Measurements from ENCODE around the gene EXOSC7. TPM values are rescaled to one million over a fixed set of nuclear protein-coding genes. Genes with fewer than 3 reads are reported as not detected.

The EXOSC7 gene
- total RNA-seq, 4 donors from 2014 or later: 44.2 to 70.8 (median 54.8) TPM

GRCh38 chr3:45026038-45026437 is 50.0 kb downstream of the EXOSC7 start, which contains the start of gene CLEC3B:
CLEC3B (plus strand) TSS chr3:45026303; CDS start chr3:45026363, 60 bp downstream.
- TF ChIP-seq, protein P1, sequence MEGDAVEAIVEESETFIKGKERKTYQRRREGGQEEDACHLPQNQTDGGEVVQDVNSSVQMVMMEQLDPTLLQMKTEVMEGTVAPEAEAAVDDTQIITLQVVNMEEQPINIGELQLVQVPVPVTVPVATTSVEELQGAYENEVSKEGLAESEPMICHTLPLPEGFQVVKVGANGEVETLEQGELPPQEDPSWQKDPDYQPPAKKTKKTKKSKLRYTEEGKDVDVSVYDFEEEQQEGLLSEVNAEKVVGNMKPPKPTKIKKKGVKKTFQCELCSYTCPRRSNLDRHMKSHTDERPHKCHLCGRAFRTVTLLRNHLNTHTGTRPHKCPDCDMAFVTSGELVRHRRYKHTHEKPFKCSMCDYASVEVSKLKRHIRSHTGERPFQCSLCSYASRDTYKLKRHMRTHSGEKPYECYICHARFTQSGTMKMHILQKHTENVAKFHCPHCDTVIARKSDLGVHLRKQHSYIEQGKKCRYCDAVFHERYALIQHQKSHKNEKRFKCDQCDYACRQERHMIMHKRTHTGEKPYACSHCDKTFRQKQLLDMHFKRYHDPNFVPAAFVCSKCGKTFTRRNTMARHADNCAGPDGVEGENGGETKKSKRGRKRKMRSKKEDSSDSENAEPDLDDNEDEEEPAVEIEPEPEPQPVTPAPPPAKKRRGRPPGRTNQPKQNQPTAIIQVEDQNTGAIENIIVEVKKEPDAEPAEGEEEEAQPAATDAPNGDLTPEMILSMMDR (IDR thresholded peaks at IDR 0.05; ENCODE audit: low read depth): no peak

- TF ChIP-seq, protein P1 (IDR thresholded peaks at IDR 0.05; ENCODE audit: low read depth): no peak
Measured at GRCh38 chr3:45026957-45027356, 50.9 kb downstream of the EXOSC7 start.

DNA sequence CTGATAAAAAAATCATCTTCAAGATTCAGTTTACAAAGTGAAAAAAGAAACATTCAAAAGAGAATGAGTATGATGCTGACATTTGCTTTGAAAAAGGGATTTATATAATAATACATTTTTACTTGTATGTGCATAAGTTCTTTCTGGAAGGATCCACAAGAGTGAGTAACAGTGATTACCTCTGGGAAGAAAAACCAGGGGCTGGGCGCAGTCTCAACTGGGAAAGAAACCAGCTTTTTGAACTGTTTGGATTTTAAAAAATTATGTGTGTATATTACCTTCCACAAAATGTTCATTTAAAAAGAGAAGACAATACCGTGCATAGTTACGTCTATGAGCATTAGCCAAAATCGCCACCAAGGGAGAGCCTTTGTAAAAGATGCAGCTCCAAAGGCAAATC is 51.4 kb downstream of the EXOSC7 start:
- TF ChIP-seq, protein P1 (IDR thresholded peaks at IDR 0.05; ENCODE audit: low read depth): no peak

GRCh38 chr3:45029216-45029615 is 53.2 kb downstream of the EXOSC7 start:
- TF ChIP-seq, protein P1 (IDR thresholded peaks at IDR 0.05; ENCODE audit: low read depth): no peak

- TF ChIP-seq, protein P1 (IDR thresholded peaks at IDR 0.05; ENCODE audit: low read depth): no peak
Measured at GRCh38 chr3:45029661-45030060, 53.6 kb downstream of the EXOSC7 start.

DNA sequence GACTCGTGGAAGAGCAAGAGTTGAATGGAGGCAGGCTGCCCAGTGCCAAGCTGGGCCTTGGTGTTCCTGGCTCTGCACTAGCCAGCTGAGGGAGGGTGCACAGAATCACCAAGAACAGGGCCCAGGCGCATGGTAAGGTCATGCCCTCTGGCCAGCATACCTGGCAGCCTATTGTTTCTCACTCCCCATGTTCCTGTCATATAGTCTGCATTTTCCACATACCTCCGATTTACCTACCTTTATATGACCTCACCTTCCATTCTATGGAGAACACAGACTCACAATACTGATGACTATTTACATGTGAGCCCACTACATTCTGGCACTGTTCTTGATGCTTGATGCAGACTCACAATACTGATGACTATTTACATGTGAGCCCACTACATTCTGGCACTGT is 55.5 kb downstream of the EXOSC7 start:
- TF ChIP-seq, protein P1 (IDR thresholded peaks at IDR 0.05; ENCODE audit: low read depth): no peak

DNA sequence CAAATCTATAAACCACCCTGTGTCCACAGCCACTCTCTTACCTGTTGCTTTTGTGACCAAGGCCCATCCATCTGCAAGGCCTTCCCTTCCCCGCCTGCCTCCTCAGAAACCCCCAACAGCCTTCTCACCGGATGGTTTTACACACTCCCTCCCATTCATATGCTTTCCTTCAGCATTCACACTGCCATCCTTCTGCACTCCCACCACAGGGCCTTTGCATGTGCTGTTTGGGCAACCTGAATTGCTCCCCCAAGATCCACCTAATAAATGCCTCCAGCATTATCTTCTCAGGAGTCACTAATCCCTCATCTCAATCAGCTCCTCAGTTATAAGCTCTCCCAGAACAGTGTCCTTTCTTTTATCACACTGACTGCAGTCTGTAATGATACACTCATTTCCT is 56.1 kb downstream of the EXOSC7 start:
- TF ChIP-seq, protein P1 (IDR thresholded peaks at IDR 0.05; ENCODE audit: low read depth): no peak

Data from subcutaneous adipose tissue (tissue), 4 donors.